Adrenal gland (tissue), 12 donors: ENCODE measurements around the gene DPP9. TPM values are rescaled to one million over a fixed set of nuclear protein-coding genes. Genes with fewer than 3 reads are reported as not detected.

Experiments used
- DNase-seq, 7 donors: peaks; one replicate each; pipeline ENCODE4 v3.0.0-alpha.2; 2019 to 2020
- H3K27ac ChIP-seq, 5 donors: fragments of 200-600 bp; sonication (generic) in 4 of 5; 1 replicate in 3 of 5; 2 replicates in 2 of 5; pipeline versions ENCODE4 v1.5.1 to v1.8.0; 2016 to 2020; ENCODE audit warnings: mild to moderate bottlenecking in 1 of 5
- H3K27me3 ChIP-seq: fragments of 200-600 bp; 2 replicates; pipeline ENCODE4 v1.8.0; 2021
- H3K36me3 ChIP-seq, 2 donors: fragments of 200-600 bp; replicated peaks in 1 of 2; 1 replicate in 1 of 2; 2 replicates in 1 of 2; pipeline versions ENCODE4 v1.5.1 to v1.8.0; 2018 to 2022
- H3K4me1 ChIP-seq, 2 donors: fragments of 200-600 bp; replicated peaks in 1 of 2; 1 replicate in 1 of 2; 2 replicates in 1 of 2; pipeline versions ENCODE4 v1.5.1 to v1.8.0; 2018 to 2021
- H3K4me3 ChIP-seq, 4 donors: fragments of 200-600 bp; sonication (generic) in 3 of 4; one replicate each; pipeline ENCODE4 v1.5.1; 2016 to 2018
- H3K9me3 ChIP-seq, 3 donors: fragments of 200-600 bp; sonication (generic) in 1 of 3; replicated peaks in 1 of 3; 1 replicate in 2 of 3; 2 replicates in 1 of 3; pipeline versions ENCODE4 v1.5.1 to v1.8.0; 2016 to 2021
- CTCF ChIP-seq, 6 experiments: fragments of 450-650 bp in 4 of 6; fragments of 200-600 bp in 2 of 6; sonication (generic) in 1 of 6; IDR thresholded peaks; 1 replicate in 5 of 6; 2 replicates in 1 of 6; pipeline versions ENCODE4 v1.5.1 to v1.8.0; 2016 to 2021; ENCODE audit warnings: antibody characterized with exemption in 6 of 6, mild to moderate bottlenecking in 2 of 6, moderate library complexity in 1 of 6
- POLR2A ChIP-seq, 2 donors: fragments of 450-650 bp; IDR thresholded peaks; one replicate each; pipeline ENCODE4 v1.6.1; 2017; ENCODE audit warnings: antibody characterized with exemption in 2 of 2, mild to moderate bottlenecking in 2 of 2, moderate library complexity in 1 of 2
- WGBS, 4 donors: extraction: QIAGEN DNeasy Blood & Tissue Kit in 2 of 4; methylation state at CpG; one replicate each; pipeline versions ENCODE4 v1.1.5 to v1.1.7; 2013 to 2017; 5-methylcytosine and 5-hydroxymethylcytosine counted together
- intact Hi-C, 2 donors: fragments of 100-400 bp; cut with DNase I; formaldehyde crosslinking; loops; one replicate each; pipeline versions ENCODE4 v1.14.1 to v1.15.0; 2022 to 2023
- polyA plus RNA-seq, 3 donors: library from polyadenylated mRNA; stranded (reverse); fragments of 200-250 nt in 2 of 3; fragments of 350-450 nt in 1 of 3; fragmentation: Illumina TruSeq in 1 of 3; extraction: RNeasy Lipid Tissue Mini Kit (QIAGEN cat#74804) in 1 of 3; gene quantifications; one replicate each; pipeline ENCODE4 v1.2.3, GENCODE V29; 2013 to 2014
- total RNA-seq, 9 donors: library from RNA; depleted of rRNA in 4 of 9; stranded (reverse); fragments of >200 nt in 4 of 9; fragments of 120-200 nt in 1 of 9; fragmentation: NEBNext Ultra II Directional in 1 of 9; extraction: Animal tissue kit (Norgen Biotek cat#: 25700) in 1 of 9; gene quantifications; one replicate each; pipeline versions ENCODE4 v1.1.0 to v1.2.4, GENCODE V29; 2013 to 2023
- donor health status: healthy with polysubstance abuse.
- donor health status: Bipolar disorder and iron deficiency.
- donor health status: DM: yes; HTN: yes; CAD: no.
- donor health status: DM: no; HTN: no; CAD: no.
- donor health status: DM: no; HTN: no; CAD: no.
- donor health status: DM: yes; HTN: yes; CAD: no.

The DPP9 gene
- total and polyA plus RNA-seq, 12 donors = 9.5 to 117 (median 46.9) TPM

GRCh38 chr19:4647676-4648644 lies 75.7 kb downstream of the DPP9 start:
- no peaks in the 10 kb centered on the region for H3K36me3 ChIP-seq
- no peak overlapping the region for H3K4me3 ChIP-seq
- WGBS, 4 donors = 59 to 70% (median 65%) methylated on average over 4 to 20 of the region's 20 CpGs
- no peaks in the 10 kb centered on the region for H3K9me3 ChIP-seq
- intact Hi-C loops = no loop called here
- peak in 6 of 7 donors; percentile 45 to 79 (median 56) for DNase-seq
- H3K4me1 ChIP-seq = no peaks in the 10 kb centered on the region
- peak overlapping the region in 2 of 5 donors; percentile 32 to 79 for H3K27ac ChIP-seq
- no peak for TF ChIP-seq POLR2A (IDR thresholded peaks at IDR 0.05)
- peak in 2 of 6 experiments; percentile 6 to 14 for TF ChIP-seq CTCF (IDR thresholded peaks at IDR 0.05)
- H3K27me3 ChIP-seq = no peaks in the 10 kb centered on the region

GRCh38 chr19:4645718-4646117 lies 77.9 kb downstream of the DPP9 start:
- Histone ChIP-seq H3K27me3 (no peaks in the 10 kb centered on the region), H3K36me3 (no peaks in the 10 kb centered on the region), H3K9me3 (no peaks in the 10 kb centered on the region), H3K27ac (no peak overlapping the region), H3K4me1 (no peaks in the 10 kb centered on the region), H3K4me3 (no peak overlapping the region)
- TF ChIP-seq CTCF (IDR thresholded peaks at IDR 0.05) (no peak), POLR2A (IDR thresholded peaks at IDR 0.05) (no peak)
- DNase-seq = no peak
- WGBS, 4 donors = 82 to 93% (median 87%) methylated on average over 3 to 4 of the region's 4 CpGs
- intact Hi-C loops = no loop called here

GRCh38 chr19:4642625-4643024 lies 81.0 kb downstream of the DPP9 start:
- TF ChIP-seq CTCF (IDR thresholded peaks at IDR 0.05) (no peak), POLR2A (IDR thresholded peaks at IDR 0.05) (no peak)
- no peak overlapping the region for H3K27ac ChIP-seq
- H3K36me3 ChIP-seq = no peaks in the 10 kb centered on the region
- H3K9me3 ChIP-seq = no peaks in the 10 kb centered on the region
- intact Hi-C loops = no loop called here
- no peak overlapping the region for H3K4me3 ChIP-seq
- H3K4me1 ChIP-seq = peaks cover 6 to 7% of the 10 kb centered on the region in 2 donors
- no peaks in the 10 kb centered on the region for H3K27me3 ChIP-seq
- DNase-seq = no peak
- 88 to 92% (median 91%) methylated on average over 6 of the region's 6 CpGs for WGBS, 4 donors

- H3K9me3 ChIP-seq = no peaks in the 10 kb centered on the region
- no peak overlapping the region for H3K27ac ChIP-seq
- TF ChIP-seq POLR2A (IDR thresholded peaks at IDR 0.05) (no peak), CTCF (IDR thresholded peaks at IDR 0.05) (no peak)
- no peaks in the 10 kb centered on the region for H3K36me3 ChIP-seq
- 71 to 81% (median 74%) methylated on average over 14 of the region's 14 CpGs for WGBS, 4 donors
- no peak for DNase-seq
- no peaks in the 10 kb centered on the region for H3K27me3 ChIP-seq
- H3K4me3 ChIP-seq = no peak overlapping the region
- H3K4me1 ChIP-seq = peaks cover 6 to 12% of the 10 kb centered on the region in 2 donors
- intact Hi-C loops = no loop called here
Observed at GRCh38 chr19:4641132-4641531, 82.5 kb downstream of the DPP9 start.
